ENCODE data around the gene CCDC50.

Gene CCDC50

DNA sequence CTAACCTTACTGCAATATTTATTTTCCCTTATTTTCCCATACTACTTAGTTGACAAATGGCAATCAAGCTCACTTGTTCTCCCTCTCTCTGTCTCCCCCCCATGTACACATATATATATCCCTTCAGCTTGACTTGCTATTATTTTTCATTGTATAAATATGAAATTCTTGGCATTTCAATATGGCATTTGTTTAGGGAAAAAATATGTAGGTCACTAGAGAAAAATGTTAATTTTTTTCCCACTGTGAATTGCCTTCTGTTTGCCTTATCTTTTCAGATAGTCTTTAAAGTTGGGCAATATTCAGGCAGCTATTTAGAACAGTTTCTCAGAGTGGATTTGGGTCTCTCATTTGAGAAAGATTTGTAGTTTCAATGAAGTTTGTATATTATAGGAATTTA is 64.0 kb downstream of the CCDC50 start:
- no peak overlapping the region for H3K4me3 Mint-ChIP-seq
- H3K27ac Mint-ChIP-seq = no peak overlapping the region
- TF ChIP-seq, protein P1, sequence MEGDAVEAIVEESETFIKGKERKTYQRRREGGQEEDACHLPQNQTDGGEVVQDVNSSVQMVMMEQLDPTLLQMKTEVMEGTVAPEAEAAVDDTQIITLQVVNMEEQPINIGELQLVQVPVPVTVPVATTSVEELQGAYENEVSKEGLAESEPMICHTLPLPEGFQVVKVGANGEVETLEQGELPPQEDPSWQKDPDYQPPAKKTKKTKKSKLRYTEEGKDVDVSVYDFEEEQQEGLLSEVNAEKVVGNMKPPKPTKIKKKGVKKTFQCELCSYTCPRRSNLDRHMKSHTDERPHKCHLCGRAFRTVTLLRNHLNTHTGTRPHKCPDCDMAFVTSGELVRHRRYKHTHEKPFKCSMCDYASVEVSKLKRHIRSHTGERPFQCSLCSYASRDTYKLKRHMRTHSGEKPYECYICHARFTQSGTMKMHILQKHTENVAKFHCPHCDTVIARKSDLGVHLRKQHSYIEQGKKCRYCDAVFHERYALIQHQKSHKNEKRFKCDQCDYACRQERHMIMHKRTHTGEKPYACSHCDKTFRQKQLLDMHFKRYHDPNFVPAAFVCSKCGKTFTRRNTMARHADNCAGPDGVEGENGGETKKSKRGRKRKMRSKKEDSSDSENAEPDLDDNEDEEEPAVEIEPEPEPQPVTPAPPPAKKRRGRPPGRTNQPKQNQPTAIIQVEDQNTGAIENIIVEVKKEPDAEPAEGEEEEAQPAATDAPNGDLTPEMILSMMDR (IDR thresholded peaks at IDR 0.05; ENCODE audit: unreplicated experiment in 3 of 3) = no peak

DNA sequence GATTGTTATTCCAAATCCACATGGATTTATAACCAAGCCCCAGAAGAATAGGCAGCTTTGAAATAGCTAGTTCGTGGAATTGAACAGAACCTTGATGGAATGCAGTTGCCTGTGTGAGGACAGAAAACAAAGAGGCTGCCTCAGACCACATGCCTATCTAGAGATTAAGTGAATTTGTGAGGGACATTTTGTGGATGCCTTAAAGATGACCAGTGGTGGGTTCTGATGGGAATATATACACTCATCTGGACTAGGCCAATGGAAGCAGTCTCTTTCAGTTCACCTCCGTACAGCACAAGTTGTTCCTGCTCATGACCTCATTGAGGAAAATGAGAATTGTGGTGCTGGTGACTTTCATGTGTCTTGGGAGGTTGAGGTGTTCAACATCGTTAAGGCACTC is 68.6 kb downstream of the CCDC50 start:
- Mint-ChIP-seq H3K36me3 (ENCODE audit: low read depth) (peaks cover 34% of the 10 kb centered on the region), H3K4me1 (peaks cover 10% of the 10 kb centered on the region), H3K4me3 (no peak overlapping the region), H3K27ac (no peak overlapping the region), H3K9me3 (no peaks in the 10 kb centered on the region), H3K27me3 (ENCODE audit: low read depth) (no peaks in the 10 kb centered on the region)
- TF ChIP-seq, protein P1 (IDR thresholded peaks at IDR 0.05; ENCODE audit: unreplicated experiment in 3 of 3) = no peak

More for the DNA sequence above, 64.0 kb downstream of the CCDC50 start:
- peaks cover 10% of the 10 kb centered on the region for H3K4me1 Mint-ChIP-seq
- H3K9me3 Mint-ChIP-seq = no peaks in the 10 kb centered on the region
- no peaks in the 10 kb centered on the region for H3K27me3 Mint-ChIP-seq (ENCODE audit: low read depth)
- peaks cover 50% of the 10 kb centered on the region for H3K36me3 Mint-ChIP-seq (ENCODE audit: low read depth)

DNA sequence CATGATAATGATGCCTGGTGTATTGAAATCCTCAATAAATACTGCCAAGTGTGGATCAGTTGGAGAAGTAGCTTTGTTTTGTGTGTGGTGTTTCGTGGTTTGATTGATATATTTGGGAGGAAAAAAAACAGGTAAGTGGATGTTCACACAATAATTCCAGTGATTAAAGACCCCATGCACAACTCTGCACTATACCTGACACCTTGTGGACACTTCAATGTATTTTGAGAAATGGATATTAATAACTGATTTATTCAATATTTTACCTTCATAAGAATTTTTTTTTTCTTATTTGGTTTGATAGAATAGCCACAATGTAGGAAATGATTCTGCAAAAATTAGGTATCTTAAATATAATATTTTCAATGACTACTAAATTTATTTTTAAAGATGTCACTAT is 69.4 kb downstream of the CCDC50 start:
- no peak overlapping the region for H3K27ac Mint-ChIP-seq
- peaks cover 10% of the 10 kb centered on the region for H3K4me1 Mint-ChIP-seq
- TF ChIP-seq, protein P1 (IDR thresholded peaks at IDR 0.05; ENCODE audit: unreplicated experiment in 3 of 3) = no peak
- no peaks in the 10 kb centered on the region for H3K27me3 Mint-ChIP-seq (ENCODE audit: low read depth)
- no peaks in the 10 kb centered on the region for H3K9me3 Mint-ChIP-seq
- H3K4me3 Mint-ChIP-seq = no peak overlapping the region
- H3K36me3 Mint-ChIP-seq (ENCODE audit: low read depth) = peaks cover 26% of the 10 kb centered on the region

DNA sequence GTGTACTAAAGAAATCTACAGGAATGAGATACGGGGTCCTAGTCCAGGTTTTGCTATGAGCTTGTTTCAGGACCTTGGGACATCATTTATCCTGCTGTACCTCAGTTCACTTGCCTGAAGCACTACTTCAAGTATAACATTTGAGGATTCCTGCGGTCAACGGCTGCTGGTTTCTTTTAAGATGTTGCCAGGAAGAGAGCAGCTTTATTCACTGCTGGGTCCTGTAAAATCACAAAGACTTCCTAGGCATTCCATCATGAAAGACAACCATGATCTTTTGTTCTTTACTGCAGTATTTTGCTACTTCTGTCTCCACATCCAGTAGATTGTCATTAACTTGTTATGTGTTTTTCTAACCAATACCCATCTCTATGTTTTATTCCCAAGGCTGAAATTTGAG is 70.7 kb downstream of the CCDC50 start:
- Mint-ChIP-seq H3K27me3 (ENCODE audit: low read depth) (no peaks in the 10 kb centered on the region), H3K4me3 (no peak overlapping the region), H3K27ac (no peak overlapping the region), H3K36me3 (ENCODE audit: low read depth) (peaks cover 21% of the 10 kb centered on the region), H3K4me1 (peaks cover 5% of the 10 kb centered on the region), H3K9me3 (peaks cover 3% of the 10 kb centered on the region)
- TF ChIP-seq, protein P1 (IDR thresholded peaks at IDR 0.05; ENCODE audit: unreplicated experiment in 3 of 3) = no peak

DNA sequence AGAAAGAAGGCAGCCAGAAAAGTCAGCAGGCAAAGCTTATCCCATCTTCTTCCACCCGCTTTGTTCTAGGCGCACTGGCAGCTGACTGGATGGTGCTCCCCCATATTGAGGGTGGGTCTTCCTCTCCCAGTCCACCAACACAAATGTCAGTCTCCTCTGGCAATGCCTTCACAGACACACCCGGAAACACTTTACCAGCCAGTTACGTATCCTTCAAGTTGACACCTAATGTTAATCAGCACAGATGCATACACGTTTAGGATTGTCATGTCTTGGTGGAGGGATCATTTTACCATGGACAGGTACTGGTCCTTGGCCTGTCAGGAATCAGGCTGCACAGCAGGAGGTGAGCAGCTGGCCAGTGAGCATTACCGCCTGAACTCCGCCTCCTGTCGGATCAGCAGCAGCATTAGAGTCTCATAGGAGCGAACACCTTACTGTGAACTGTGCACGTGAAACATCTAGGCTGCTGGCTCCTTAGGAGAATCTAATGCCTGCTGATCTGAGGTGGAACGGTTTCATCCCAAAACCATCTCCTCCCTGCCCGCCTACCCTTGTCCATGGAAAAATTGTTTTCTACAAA is 72.7 kb downstream of the CCDC50 start:
- TF ChIP-seq, protein P1 (IDR thresholded peaks at IDR 0.05; ENCODE audit: unreplicated experiment in 3 of 3) = no peak
- Mint-ChIP-seq H3K4me3 (no peak overlapping the region), H3K27ac (no peak overlapping the region), H3K36me3 (ENCODE audit: low read depth) (peaks cover 14% of the 10 kb centered on the region), H3K9me3 (peaks cover 7% of the 10 kb centered on the region), H3K27me3 (ENCODE audit: low read depth) (no peaks in the 10 kb centered on the region), H3K4me1 (peaks cover 3% of the 10 kb centered on the region)

DNA sequence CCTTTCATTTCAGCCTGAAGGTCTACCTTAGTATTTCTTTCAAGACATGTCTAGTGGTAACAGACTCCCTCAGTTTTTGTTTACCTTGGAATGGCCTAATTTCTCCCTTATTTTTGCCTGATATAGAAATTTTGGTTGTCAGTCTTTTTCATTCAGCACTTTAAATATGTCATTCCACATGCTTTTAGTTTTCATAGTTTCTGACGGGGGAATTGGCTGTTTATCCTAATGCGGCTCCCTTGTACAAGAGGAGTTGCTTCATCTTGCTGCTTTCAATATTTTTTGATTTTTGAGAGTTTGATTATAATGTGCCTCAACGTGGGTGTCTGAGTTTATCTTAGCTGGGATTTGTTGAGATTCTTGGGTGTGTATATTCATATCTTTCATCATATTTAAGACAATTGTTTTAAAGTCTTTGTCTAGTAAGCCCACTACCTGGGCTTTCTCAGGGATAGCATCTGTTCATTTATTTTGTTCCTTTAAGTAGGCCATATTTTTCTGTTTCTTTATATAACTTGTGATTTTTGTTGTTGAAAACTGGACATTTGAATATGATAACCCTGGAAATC is 80.7 kb downstream of the CCDC50 start:
- Mint-ChIP-seq H3K4me3 (no peak overlapping the region), H3K9me3 (peaks cover 26% of the 10 kb centered on the region), H3K27ac (no peak overlapping the region), H3K27me3 (ENCODE audit: low read depth) (peaks cover 3% of the 10 kb centered on the region), H3K4me1 (peaks cover 5% of the 10 kb centered on the region), H3K36me3 (ENCODE audit: low read depth) (peaks cover 4% of the 10 kb centered on the region)
- TF ChIP-seq, protein P1 (IDR thresholded peaks at IDR 0.05; ENCODE audit: unreplicated experiment in 3 of 3) = no peak

All from nephron (organoid).